Measurements from ENCODE around the gene ETFA. TPM values are rescaled to one million over a fixed set of nuclear protein-coding genes. Genes with fewer than 3 reads are reported as not detected.

The ETFA gene
- total and polyA plus RNA-seq, 9 of the 15 experiments (the other 6 are each of a cell fraction or from before 2014, with no cell fraction given) = 130 to 543 (median 232) TPM

GRCh38 chr15:76310475-76311099 is 682 bp downstream of the ETFA start (continued):
- peak; percentile 96 for TF ChIP-seq HMBOX1 (IDR thresholded peaks at IDR 0.05)
- TF ChIP-seq AFF4 (CRISPR knock-in tag; IDR thresholded peaks at IDR 0.05) = 0 out of 2 replicates have a peak, but pooled peaks have one; percentile 25
- TF ChIP-seq SREBF2 (CRISPR knock-in tag; IDR thresholded peaks at IDR 0.05) = no peak
- no peak for TF ChIP-seq ZNF655 (CRISPR knock-in tag; IDR thresholded peaks at IDR 0.05)
- peak in 1 of 2 experiments; percentile 20; a peak in 1 of 4 replicates for TF ChIP-seq UBTF (IDR thresholded peaks at IDR 0.05; ENCODE audit: borderline replicate concordance in 1 of 2, low read depth in 2 of 2, low read length in 2 of 2)
